GM21576 (cell line): ENCODE measurements around the gene FBXO31.
"Not testable (repeated sequence)": the region's sequence is repeated elsewhere in the genome, so short reads cannot be mapped to it uniquely, and the experiment has no call there.

Source experiments
- ATAC-seq: cut with Tn5 transposase; IDR thresholded peaks from one replicate; pipeline ENCODE4 v1.9.1; 2021; ENCODE audit warnings: mild to moderate bottlenecking, moderate library complexity; ENCODE audit not compliant: unreplicated experiment

Gene FBXO31

GRCh38 chr16:87387942-87388817 lies 4.6 kb upstream of the FBXO31 start:
- peak; percentile 54 for ATAC-seq

- not testable (repeated sequence) for ATAC-seq
Observed at GRCh38 chr16:87384875-87385167, 1.2 kb upstream of the FBXO31 start.

GRCh38 chr16:87384162-87384874 lies 742 bp upstream of the FBXO31 start:
- no peak for ATAC-seq

- ATAC-seq = no peak
Observed at GRCh38 chr16:87382023-87382785, 1.4 kb downstream of the FBXO31 start.

- no peak for ATAC-seq
Observed at GRCh38 chr16:87380881-87381280, 2.7 kb downstream of the FBXO31 start.

GRCh38 chr16:87380403-87380802 lies 3.2 kb downstream of the FBXO31 start:
- ATAC-seq = no peak

- ATAC-seq = not testable (repeated sequence)
Observed at GRCh38 chr16:87379312-87379752, 4.2 kb downstream of the FBXO31 start.

GRCh38 chr16:87376660-87377059 lies 6.9 kb downstream of the FBXO31 start:
- no peak for ATAC-seq

- ATAC-seq = no peak
Observed at GRCh38 chr16:87375426-87376135, 8.0 kb downstream of the FBXO31 start.

GRCh38 chr16:87374313-87374712 lies 9.3 kb downstream of the FBXO31 start:
- ATAC-seq = no peak

- ATAC-seq = no peak
Observed at GRCh38 chr16:87372305-87372704, 11.3 kb downstream of the FBXO31 start.

GRCh38 chr16:87371261-87371866 lies 12.2 kb downstream of the FBXO31 start:
- no peak for ATAC-seq

GRCh38 chr16:87369796-87370719 lies 13.5 kb downstream of the FBXO31 start:
- ATAC-seq = no peak

GRCh38 chr16:87369117-87369765 lies 14.3 kb downstream of the FBXO31 start:
- no peak for ATAC-seq

GRCh38 chr16:87368029-87368770 lies 15.4 kb downstream of the FBXO31 start:
- ATAC-seq = no peak

- no peak for ATAC-seq
Observed at GRCh38 chr16:87367529-87367928, 16.0 kb downstream of the FBXO31 start.

- no peak for ATAC-seq
Observed at GRCh38 chr16:87366930-87367329, 16.6 kb downstream of the FBXO31 start.

GRCh38 chr16:87366288-87366687 lies 17.3 kb downstream of the FBXO31 start:
- no peak for ATAC-seq
